Measurements from ENCODE around the gene MVB12B.

MVB12B gene

DNA sequence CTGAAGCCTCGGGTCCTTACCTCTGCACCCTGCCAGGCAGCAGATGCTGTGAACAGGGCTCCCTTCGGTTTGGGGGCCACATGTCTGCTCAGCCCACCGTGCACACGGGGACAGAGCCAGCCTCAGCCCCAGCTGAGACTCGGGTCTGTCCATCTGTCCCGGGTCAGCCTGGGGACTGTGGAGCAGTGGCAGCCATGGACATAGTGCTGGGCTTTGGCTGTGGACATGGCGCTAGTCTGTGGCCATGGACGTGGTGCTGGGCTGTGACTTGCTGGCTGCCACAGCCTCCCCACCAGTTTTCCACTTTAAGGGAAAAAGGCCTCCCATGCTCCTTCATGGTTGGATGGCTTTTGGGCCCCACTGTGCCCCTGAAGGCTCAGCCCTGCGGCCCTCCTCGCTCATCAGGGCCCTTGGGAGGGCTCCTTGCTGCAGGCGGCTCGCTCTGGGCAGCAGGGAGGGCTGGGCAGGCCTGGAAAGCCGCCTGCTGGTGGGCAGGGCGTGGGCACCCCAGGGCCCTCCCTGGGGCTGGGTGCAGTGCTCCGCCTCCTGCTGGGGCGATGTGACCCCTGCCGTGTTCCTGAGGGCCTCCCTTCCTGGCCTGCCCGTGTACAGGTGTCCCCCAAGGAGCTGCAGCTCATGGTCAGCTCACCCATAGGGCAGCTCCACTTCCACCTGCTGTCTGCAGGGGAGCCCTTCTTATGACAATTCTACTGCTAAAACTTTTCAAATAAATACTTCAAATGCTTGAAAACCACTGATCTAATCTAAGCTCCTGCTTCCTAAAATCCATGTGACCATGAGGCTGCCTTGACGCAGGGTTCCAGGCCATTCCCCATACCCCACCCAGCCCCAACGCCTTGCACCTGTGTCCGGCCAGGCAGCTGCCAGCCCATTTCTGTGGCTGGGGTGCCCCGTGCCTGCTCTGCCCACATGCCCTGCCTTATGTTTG, 175.0 kb downstream of the MVB12B start:
- H3K27me3 ChIP-seq (ENCODE audit: insufficient read depth, low read length) = peaks cover 12% of the 10 kb centered on the region
- H3K9ac ChIP-seq (ENCODE audit: low read length) = no peak overlapping the region
- no peak overlapping the region for H3K4me3 ChIP-seq (ENCODE audit: low read depth, low read length)
- H3K36me3 ChIP-seq (ENCODE audit: control insufficient read depth in 1 of 2, insufficient read depth in 2 of 2, low read length in 2 of 2) = peaks cover 15 to 16% of the 10 kb centered on the region in 2 experiments
- no peaks in the 10 kb centered on the region for H3K79me2 ChIP-seq (ENCODE audit: control insufficient read depth, insufficient read depth, low read length, poor library complexity)
- peaks cover 9% of the 10 kb centered on the region for H3K79me1 ChIP-seq (ENCODE audit: low read length)
- peak overlapping the region; percentile 40 for H4K91ac ChIP-seq (ENCODE audit: low read depth, low read length)
- H4K12ac ChIP-seq (ENCODE audit: low read depth, low read length) = no peak overlapping the region
- WGBS (ENCODE audit: extremely low coverage, insufficient coverage, insufficient read length) = no CpG with 5 or more reads among the region's 22 CpGs
- H3K4me1 ChIP-seq (ENCODE audit: control insufficient read depth in 1 of 2, insufficient read depth in 2 of 2, low read length in 2 of 2) = peaks cover 7 to 16% of the 10 kb centered on the region in 2 experiments
- no peak overlapping the region for H3K14ac ChIP-seq (ENCODE audit: low read length)
- no peak overlapping the region for H2BK5ac ChIP-seq (ENCODE audit: low read depth, low read length, poor library complexity)
- H2AFZ ChIP-seq (ENCODE audit: insufficient read depth, low read length, poor library complexity) = no peak overlapping the region
- no peak overlapping the region for H3K4ac ChIP-seq (ENCODE audit: low read depth, low read length)
- no peak overlapping the region for H2BK120ac ChIP-seq (ENCODE audit: insufficient read depth, low read length, poor library complexity)
- no peak for DNase-seq
- H4K8ac ChIP-seq (ENCODE audit: low read depth, low read length) = no peak overlapping the region
- H2AK5ac ChIP-seq (ENCODE audit: low read length) = no peak overlapping the region
- H2BK12ac ChIP-seq (ENCODE audit: low read length) = peak overlapping the region; percentile 1
- no peak overlapping the region for H3K27ac ChIP-seq (ENCODE audit: low read depth, low read length)
- no peak overlapping the region for H3K23ac ChIP-seq (ENCODE audit: low read length)
- H3K4me2 ChIP-seq (ENCODE audit: low read length) = no peak overlapping the region
- H3K9me3 ChIP-seq (ENCODE audit: insufficient read depth, low read depth, low read length) = peaks cover 9% of the 10 kb centered on the region
- H3K18ac ChIP-seq (ENCODE audit: low read length) = peak overlapping the region; percentile 12

DNA sequence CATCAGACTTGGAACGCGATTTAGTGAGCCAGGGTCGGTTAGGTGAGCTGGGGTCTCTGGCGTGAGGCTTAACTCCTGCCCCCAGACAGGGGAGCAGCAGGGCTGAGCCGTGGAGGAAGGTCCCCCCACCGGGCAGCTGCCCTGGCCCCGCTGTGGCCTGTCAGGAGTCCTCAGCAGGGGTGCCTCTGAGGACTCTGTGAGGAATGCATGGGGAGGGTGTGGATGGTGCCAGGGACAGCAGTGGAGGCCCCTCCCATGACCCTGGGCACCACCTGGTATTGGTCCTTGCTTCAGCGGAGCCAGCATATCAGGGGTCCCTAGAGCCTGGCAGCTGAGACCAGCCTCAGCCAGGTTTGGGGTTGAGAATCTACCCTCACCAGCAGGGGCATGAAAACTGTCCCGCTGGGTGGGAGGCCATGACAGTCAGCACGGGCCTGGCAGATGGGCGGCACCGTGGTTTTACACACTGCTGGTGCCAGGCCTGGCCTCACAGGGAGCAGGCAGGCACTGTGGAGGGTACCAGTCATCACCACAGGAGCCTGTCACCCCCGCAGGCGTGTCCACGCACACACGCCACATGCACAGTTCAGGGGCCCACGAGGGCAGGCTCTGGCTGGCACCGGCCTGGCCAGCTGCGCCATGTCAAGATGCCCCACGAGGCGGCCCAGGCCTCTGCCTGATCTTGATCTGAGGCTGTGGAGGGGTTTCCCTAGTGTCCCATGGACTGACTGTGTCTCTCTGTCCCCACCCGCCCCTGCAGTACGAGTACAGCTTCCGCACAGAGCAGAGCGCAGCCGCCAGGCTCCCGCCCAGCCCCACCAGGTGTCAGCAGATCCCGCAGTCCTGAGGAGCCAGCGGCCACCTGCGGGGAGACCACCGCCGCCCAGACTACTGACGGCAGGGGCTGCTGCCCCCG, 176.0 kb downstream of the MVB12B start:
- peaks cover 11 to 25% of the 10 kb centered on the region in 2 experiments for H3K4me1 ChIP-seq (ENCODE audit: control insufficient read depth in 1 of 2, insufficient read depth in 2 of 2, low read length in 2 of 2)
- no peak overlapping the region for H3K9ac ChIP-seq (ENCODE audit: low read length)
- H3K4ac ChIP-seq (ENCODE audit: low read depth, low read length) = no peak overlapping the region
- no peak overlapping the region for H4K12ac ChIP-seq (ENCODE audit: low read depth, low read length)
- no peaks in the 10 kb centered on the region for H3K79me2 ChIP-seq (ENCODE audit: control insufficient read depth, insufficient read depth, low read length, poor library complexity)
- peaks cover 9% of the 10 kb centered on the region for H3K9me3 ChIP-seq (ENCODE audit: insufficient read depth, low read depth, low read length)
- no peak overlapping the region for H3K27ac ChIP-seq (ENCODE audit: low read depth, low read length)
- no peak overlapping the region for H3K23ac ChIP-seq (ENCODE audit: low read length)
- H3K4me3 ChIP-seq (ENCODE audit: low read depth, low read length) = no peak overlapping the region
- H4K91ac ChIP-seq (ENCODE audit: low read depth, low read length) = peak overlapping the region; percentile 40
- no peak overlapping the region for H2BK5ac ChIP-seq (ENCODE audit: low read depth, low read length, poor library complexity)
- H4K8ac ChIP-seq (ENCODE audit: low read depth, low read length) = no peak overlapping the region
- no peak overlapping the region for H3K18ac ChIP-seq (ENCODE audit: low read length)
- no peak overlapping the region for H3K4me2 ChIP-seq (ENCODE audit: low read length)
- H3K14ac ChIP-seq (ENCODE audit: low read length) = no peak overlapping the region
- H3K27me3 ChIP-seq (ENCODE audit: insufficient read depth, low read length) = peaks cover 12% of the 10 kb centered on the region
- no CpG with 5 or more reads among the region's 34 CpGs for WGBS (ENCODE audit: extremely low coverage, insufficient coverage, insufficient read length)
- H2AK5ac ChIP-seq (ENCODE audit: low read length) = peak overlapping the region; percentile 27
- H2BK120ac ChIP-seq (ENCODE audit: insufficient read depth, low read length, poor library complexity) = no peak overlapping the region
- peaks cover 15 to 16% of the 10 kb centered on the region in 2 experiments for H3K36me3 ChIP-seq (ENCODE audit: control insufficient read depth in 1 of 2, insufficient read depth in 2 of 2, low read length in 2 of 2)
- H2BK12ac ChIP-seq (ENCODE audit: low read length) = no peak overlapping the region
- H2AFZ ChIP-seq (ENCODE audit: insufficient read depth, low read length, poor library complexity) = no peak overlapping the region
- DNase-seq = no peak
- H3K79me1 ChIP-seq (ENCODE audit: low read length) = peaks cover 10% of the 10 kb centered on the region

DNA sequence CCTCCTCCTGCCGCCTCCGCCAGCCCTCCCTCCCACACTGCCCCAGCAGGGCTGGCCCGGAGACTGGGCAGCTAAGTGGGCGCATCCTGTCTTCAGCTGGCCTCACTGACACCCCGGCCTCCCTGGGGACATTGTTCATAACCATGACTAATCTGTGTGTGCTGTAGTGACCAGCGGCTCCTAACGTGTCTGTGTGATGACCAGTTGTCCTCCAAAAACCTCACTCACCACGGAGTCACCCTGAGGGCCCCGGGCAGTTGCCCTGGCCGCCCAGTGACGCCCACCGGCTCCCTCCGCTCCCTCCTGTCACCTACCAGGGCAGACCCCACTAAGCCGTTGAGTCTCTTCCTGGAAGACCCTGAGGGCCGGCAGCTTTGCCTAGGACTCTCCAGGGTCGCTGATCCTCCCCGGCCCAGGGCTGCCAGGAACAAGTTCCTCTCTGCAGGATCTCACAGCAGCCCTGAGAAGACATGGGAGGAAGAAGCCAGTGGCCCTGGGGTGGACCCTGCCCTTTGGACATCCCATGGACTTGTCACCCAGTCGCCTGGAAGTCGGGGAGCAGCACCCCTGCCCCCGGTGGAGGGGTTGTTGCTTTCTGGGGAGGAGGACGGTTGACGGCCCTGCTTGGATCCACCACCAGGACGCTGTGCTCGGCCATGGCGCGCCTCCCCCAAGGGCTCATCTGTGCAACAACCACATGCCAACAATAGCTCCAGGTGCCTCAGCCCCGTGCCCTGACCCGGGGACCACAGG, 176.9 kb downstream of the MVB12B start:
- Histone ChIP-seq H3K79me2 (ENCODE audit: control insufficient read depth, insufficient read depth, low read length, poor library complexity) (no peaks in the 10 kb centered on the region), H2BK5ac (ENCODE audit: low read depth, low read length, poor library complexity) (no peak overlapping the region)
- WGBS (ENCODE audit: extremely low coverage, insufficient coverage, insufficient read length) = no CpG with 5 or more reads among the region's 28 CpGs

More for the DNA sequence above, 176.9 kb downstream of the MVB12B start:
- Histone ChIP-seq H3K79me1 (ENCODE audit: low read length) (peaks cover 14% of the 10 kb centered on the region), H2BK12ac (ENCODE audit: low read length) (no peak overlapping the region), H2AFZ (ENCODE audit: insufficient read depth, low read length, poor library complexity) (no peak overlapping the region), H3K27ac (ENCODE audit: low read depth, low read length) (no peak overlapping the region), H3K14ac (ENCODE audit: low read length) (no peak overlapping the region), H3K23ac (ENCODE audit: low read length) (no peak overlapping the region), H2AK5ac (ENCODE audit: low read length) (no peak overlapping the region), H4K91ac (ENCODE audit: low read depth, low read length) (no peak overlapping the region), H3K4me3 (ENCODE audit: low read depth, low read length) (no peak overlapping the region), H3K36me3 (ENCODE audit: control insufficient read depth in 1 of 2, insufficient read depth in 2 of 2, low read length in 2 of 2) (peaks cover 15 to 16% of the 10 kb centered on the region in 2 experiments), H3K27me3 (ENCODE audit: insufficient read depth, low read length) (peaks cover 12% of the 10 kb centered on the region), H3K4me2 (ENCODE audit: low read length) (no peak overlapping the region), H4K12ac (ENCODE audit: low read depth, low read length) (no peak overlapping the region), H3K18ac (ENCODE audit: low read length) (no peak overlapping the region), H3K9ac (ENCODE audit: low read length) (no peak overlapping the region), H3K4ac (ENCODE audit: low read depth, low read length) (no peak overlapping the region), H2BK120ac (ENCODE audit: insufficient read depth, low read length, poor library complexity) (no peak overlapping the region), H3K4me1 (ENCODE audit: control insufficient read depth in 1 of 2, insufficient read depth in 2 of 2, low read length in 2 of 2) (peaks cover 17 to 32% of the 10 kb centered on the region in 2 experiments), H3K9me3 (ENCODE audit: insufficient read depth, low read depth, low read length) (peaks cover 9% of the 10 kb centered on the region), H4K8ac (ENCODE audit: low read depth, low read length) (no peak overlapping the region)
- DNase-seq = no peak
